T47D (cell line): Measurements from ENCODE around the gene CTCFL.

Experiments
- DNase-seq, 2 experiments: peaks; one replicate each; pipeline versions ENCODE4 v3.0.0 to v3.0.0-alpha.2; 2011 to 2012; ENCODE audit warnings: low read depth in 1 of 2, low spot score in 1 of 2
- JUND ChIP-seq: IDR thresholded peaks from 2 replicates; pipeline ENCODE4 v1.6.1; 2012; ENCODE audit warnings: low read depth
- in situ Hi-C: cut with HindIII; loops from 2 replicates; pipeline ENCODE4 v1.10.0; 2016; ENCODE audit warnings: low sequenced_read_pairs, low pct_unique_long_range_greater_than_20kb

Gene CTCFL

DNA sequence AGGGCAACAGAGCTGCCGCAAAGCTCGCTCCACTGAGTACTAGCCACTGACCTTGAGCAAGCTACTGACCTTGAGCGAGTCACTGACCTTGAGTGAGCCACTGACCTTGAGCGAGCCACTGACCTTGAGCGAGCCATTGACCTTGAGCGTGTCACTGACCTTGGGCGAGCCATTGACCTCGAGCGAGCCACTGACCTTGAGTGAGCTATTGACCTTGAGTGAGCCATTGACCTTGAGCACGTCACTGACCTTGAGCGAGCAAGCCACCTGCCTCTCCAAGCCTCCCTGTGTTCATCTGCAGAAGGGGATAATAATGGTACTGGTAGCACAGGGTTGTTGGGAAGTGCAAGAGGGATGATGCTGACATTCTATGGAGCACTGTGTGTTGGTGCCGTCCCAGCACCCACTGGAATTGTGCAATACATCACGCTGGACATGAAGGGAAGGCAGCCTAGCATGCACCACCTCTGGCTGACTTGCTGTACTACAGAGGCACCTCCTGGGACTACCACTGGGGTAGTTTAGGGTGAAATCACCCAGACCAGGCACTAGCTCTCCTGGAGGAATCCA is 60.2 kb downstream of the CTCFL start:
- in situ Hi-C loops = no loop called here
- no peak for TF ChIP-seq JUND
- DNase-seq = peak in 1 of 2 experiments; percentile 80

DNA sequence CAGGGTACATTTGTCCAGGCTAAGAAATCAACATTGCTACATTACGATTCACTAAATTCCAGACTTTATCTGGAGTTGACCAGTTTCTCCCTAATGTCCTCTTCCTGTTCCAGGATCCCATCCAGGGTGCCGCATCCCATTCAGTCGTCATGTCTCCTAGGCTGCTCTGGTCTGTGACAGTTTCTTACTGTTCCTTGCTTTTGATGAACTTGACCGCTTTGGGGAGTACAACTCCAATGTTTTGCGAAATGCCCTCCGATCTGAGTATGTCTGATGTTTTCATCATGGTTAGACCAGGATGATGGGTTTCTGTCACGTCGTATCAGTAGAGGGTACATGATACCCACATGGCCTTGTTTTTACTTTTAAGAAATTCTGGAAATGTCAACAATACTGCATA is 62.2 kb downstream of the CTCFL start:
- in situ Hi-C loops = no loop called here
- DNase-seq = no peak
- no peak for TF ChIP-seq JUND

DNA sequence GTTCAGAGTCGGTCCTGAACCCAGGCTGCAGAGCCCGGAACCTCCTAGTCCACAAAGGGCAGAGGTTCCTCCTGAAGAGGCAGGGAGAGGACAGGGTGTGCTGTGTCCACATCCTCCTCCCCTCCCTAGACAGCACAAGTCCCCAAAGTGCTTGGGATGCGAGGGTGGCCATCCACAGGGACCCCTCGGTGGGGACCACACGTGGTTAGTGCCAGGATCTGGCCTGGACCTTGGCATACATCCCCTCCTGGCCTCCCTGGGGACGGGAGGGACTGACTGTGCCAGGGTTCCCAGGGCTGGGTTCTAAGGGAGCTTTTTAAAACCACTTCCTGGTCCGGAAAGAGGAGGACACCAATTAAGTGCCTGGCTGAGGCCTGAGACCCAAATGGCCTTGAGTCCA is 63.2 kb downstream of the CTCFL start:
- TF ChIP-seq JUND = no peak
- in situ Hi-C loops = no loop called here
- no peak for DNase-seq

DNA sequence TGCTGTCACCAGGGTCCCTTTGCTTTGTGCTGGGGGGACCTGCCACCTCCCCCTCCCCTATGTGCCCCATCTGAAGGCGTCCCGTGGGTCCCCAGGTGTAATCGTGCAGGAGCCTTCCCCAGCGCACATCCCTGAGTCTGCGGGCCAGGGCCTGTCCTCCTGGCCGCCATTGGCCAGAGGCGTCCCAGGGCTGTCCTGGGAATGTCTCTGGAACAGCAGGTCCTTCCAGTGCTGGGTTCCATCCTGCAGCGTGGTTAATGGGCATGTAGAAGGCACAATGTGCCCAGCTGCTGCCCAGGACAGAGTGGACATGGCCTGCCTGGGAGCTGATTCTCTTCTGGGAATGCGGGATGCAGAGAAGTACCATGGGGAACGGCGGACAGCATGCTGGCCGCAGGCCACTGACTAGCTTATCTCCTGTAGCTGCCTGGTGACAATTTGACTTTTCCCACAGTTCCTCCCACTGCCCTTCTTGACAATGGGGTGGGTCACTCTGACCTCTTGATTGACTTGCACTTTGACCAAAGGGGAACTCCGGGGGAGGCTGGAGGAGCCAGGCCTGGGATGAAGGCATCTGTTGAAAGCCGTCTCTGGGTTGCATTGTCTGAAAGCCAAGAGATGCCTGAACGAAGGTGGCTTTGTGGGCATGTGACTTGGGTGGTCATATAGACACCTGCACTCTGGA is 64.0 kb downstream of the CTCFL start:
- no peak for DNase-seq
- in situ Hi-C loops = no loop called here
- TF ChIP-seq JUND = no peak

DNA sequence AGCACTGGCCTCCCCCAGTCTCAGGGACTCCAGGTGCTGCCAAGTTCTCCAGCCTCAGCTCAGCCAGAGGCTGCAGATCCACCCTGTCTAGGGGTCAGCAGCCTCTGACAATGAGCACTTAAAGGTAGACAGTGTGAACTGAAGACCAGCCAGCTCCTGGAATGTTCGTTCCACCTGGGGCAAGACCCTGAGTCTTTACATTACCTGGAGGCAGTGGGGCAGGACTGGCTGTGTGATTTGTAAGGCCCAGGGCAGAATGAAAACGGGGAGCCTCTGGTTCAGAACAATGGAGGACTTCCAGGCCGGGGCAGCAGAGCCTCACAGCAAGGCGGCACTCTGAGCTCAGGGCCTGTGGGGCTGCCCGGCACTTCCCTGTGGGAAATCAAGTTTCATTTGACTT is 65.0 kb downstream of the CTCFL start:
- TF ChIP-seq JUND = no peak
- DNase-seq = no peak
- in situ Hi-C loops = no loop called here

DNA sequence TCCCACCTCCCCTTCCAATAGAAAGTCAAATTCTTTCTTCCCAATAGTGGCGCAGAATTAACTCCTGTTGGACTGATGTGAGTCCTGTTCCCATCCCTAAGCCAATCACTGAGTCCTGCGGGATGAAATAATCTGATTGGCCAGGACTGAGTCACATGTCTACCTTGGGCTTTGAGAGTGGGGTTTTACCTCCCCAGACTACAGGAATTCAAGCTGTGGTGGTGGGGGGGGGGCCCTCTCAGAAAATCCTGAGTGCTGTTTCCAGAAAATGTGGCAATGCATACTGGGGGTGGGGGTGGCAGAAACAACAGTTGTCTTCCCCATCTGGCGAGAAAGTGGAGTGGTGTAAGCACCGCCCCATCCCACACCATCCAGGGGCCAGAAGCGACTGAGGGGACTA is 65.7 kb downstream of the CTCFL start:
- in situ Hi-C loops = no loop called here
- no peak for TF ChIP-seq JUND

DNA sequence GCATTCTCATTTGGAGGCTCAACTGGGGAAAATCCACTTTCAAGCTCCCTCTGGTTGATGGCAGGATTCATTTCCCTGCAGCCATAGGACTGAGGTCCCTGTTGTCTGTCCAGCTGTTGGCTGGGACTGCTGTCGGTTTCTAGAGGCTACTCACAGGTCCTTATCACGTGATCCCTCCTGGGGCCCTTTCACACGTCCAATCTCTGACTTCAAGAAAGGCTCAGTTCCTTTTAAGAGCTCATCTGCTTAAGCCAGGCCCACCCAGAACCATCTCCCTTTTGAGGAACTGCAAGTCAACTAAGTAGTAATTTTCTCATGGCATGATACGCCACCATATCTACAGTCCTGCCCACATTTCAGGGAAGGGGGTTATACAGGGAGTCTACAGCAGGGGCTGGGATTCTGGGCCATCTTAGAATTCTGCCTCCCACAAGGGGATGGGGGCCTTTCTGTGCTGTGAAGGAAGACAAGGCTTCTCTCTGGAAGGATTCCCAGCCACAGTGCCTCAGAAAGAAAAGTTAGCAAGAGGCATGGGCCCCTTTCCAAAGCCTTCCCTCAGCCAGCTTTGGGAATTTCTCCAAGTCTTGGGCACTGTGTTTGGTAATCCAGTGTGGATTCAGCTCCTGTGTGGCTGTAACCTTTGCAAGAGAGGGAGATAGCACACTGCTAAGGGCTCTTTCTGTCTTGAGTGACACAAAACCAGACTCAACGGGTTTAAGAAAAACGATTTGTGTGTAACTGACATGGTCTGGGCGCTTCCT is 66.4 kb downstream of the CTCFL start:
- in situ Hi-C loops = no loop called here
- TF ChIP-seq JUND = no peak

More for the DNA sequence above, 65.7 kb downstream of the CTCFL start:
- no peak for DNase-seq

DNA sequence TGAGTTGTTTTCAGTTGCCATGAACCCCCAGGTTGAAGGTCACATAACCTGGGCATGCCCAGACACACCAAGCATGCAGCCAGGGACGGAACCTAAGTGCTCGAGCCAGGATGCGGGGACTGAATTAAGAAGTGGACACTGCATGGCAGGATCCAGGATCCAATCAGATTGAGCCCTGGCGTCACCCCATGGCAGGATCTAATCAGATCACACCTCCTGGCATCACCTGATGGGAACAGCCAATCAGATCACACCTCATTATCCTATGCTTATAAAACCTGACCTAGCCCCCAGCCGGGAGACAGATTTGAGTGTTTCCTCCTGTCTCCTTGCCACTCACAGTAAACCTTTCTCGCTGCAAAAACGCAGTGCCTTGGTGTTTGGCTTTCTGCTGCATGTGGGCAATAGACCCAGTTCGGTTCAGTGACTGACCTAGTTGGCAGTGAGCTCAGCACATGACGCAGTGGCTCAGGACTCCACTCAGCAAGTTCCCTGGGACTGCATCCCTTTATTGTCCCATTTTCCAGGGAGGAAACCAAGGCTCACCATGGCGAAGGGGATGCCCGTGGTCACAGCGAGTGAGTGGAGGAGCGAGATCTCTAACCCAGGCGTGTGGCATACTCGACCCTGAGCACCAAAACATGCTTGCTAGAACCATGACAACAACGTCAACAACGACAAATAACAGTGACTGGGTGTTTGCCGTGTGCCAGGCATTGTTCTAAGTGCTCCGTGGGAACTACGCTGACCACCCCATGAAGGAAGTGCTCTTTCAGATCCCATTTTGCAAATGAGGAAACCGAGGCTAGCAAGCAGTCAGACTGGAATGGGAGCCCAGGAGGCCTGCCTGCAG is 67.5 kb downstream of the CTCFL start:
- no peak for TF ChIP-seq JUND
- DNase-seq = peak in 1 of 2 experiments; percentile 65
- in situ Hi-C loops = no loop called here

More for the DNA sequence above, 66.4 kb downstream of the CTCFL start:
- DNase-seq = no peak

DNA sequence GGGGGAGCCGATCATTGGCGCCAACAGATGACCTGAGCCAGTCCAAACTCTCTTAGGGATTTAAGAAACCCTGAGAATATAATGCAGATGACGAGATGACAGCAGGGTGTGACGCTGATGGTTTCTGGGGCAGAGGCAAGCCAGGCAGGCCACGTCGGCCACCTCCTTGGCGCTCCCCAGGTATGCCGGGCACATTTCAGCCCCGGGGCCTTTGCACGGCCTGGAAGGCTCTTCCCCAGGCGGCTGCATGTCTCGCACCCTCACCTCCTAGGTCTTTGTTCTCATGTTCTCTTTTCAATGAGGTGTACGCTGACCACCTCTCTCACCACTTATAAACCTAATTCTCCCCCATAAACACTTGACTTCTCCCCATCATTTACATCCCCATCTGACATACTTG is 68.8 kb downstream of the CTCFL start:
- DNase-seq = no peak
- in situ Hi-C loops = no loop called here
- no peak for TF ChIP-seq JUND

DNA sequence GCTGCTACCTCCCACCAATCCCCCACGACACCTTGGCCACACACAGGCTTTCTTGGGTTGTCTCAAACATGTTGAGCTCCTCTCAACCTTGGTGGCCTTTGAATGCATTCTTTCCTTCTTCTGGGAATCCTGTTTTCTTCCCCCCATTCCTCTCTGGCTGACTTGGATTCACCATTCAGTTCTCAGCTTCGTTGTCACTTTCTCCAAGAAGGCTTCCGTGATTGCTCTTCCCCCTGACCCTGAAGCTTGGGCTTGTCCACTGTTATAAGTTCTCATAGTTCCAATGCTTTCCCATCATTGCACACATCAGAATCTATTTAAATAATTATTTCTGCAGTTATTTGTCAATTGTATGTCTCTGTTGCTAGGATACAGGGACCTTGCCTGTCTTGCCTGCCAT is 69.6 kb downstream of the CTCFL start:
- in situ Hi-C loops = no loop called here
- no peak for TF ChIP-seq JUND
- DNase-seq = no peak

DNA sequence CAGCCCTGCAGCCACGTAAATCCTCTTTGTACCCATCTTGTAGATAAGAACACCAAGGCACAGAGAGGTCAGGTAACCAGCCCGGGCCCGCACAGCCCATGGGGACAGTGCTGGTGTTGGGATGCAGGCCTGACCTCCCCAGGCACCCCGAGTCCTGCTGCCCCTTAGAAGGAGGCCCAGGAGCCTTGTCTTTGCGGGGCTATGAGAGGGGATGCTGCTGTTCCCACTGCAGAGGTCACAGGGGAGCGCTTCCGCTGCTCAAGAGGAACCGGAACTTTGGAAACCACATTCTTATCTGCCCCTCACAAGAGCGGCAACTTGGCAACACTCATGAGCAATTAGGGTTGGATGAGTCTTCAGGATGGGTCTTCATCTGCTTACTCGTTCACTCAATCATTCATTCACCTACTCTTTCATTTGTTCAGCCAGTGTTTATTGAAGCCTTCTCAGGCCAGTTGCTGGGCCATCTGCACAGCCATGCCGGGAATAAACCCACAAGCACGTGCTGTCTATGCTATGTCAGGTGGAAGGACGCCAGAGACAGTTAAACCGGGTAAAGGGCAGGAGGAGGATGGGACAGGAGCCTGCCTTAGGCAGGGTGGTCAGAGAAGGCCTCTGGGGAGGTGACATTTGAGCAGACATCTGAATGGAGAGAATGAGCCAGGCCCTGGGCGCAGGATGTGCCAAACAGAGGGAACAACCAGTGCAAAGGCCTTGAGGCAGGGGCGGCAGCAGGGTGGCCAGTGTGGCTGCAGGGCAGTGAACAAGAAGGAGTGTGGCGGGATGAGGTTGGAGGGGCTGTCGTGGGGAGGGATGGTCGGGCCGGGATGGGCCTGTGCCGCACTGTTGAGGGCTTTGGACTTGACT is 72.9 kb downstream of the CTCFL start:
- in situ Hi-C loops = no loop called here
- no peak for DNase-seq

DNA sequence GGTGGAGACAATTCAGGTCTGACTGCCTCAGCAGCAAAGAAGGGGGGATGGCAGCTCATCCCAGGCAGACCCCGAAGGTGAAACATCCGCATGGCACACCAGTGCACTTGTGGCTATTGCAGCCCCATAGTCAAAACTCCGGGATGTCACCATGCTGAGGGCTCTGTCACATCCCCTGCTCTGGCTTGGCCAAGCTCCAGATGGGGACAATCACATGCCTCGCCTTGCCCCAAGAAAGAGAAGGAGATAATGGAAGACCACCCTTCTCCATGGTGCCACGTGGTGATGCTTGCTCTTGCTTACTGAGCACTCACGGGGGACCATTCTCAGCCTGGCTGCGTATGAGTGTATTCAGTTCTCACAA is 73.5 kb downstream of the CTCFL start:
- no peak for DNase-seq
- no peak for TF ChIP-seq JUND
- in situ Hi-C loops = no loop called here

More for the DNA sequence above, 72.9 kb downstream of the CTCFL start:
- no peak for TF ChIP-seq JUND
